Fibroblast of lung (primary cell): ENCODE results near the gene TMEM208.

Experiments
- CTCF ChIP-seq, 2 donors: IDR thresholded peaks in 1 of 2; conservative IDR thresholded peaks in 1 of 2; 1 replicate in 1 of 2; 2 replicates in 1 of 2; pipeline ENCODE4 v1.5.1; 2011 to 2012; ENCODE audit warnings: low read length in 2 of 2, control low read depth in 1 of 2, inconsistent platforms in 1 of 2, low read depth in 1 of 2, mild to moderate bottlenecking in 1 of 2
- EZH2 ChIP-seq: IDR thresholded peaks from 2 replicates; pipeline ENCODE4 v1.5.1; 2012; ENCODE audit warnings: low read length, control low read depth, mild to moderate bottlenecking; ENCODE audit errors: missing control alignments

- TF ChIP-seq CTCF (conservative IDR thresholded peaks at IDR 0.05 in 1 of 2, IDR thresholded peaks at IDR 0.05 in 1 of 2; ENCODE audit: low read depth in 1 of 2, low read length in 2 of 2) (no peak), EZH2 (no peak)
These were observed 11.3 kb downstream of the TMEM208 start for GRCh38 chr16:67238278-67238575.
